IMR-90 (cell line): ENCODE results near the gene CARD14. TPM values are rescaled to one million over a fixed set of nuclear protein-coding genes. Genes with fewer than 3 reads are reported as not detected.

Experiments used
- ATAC-seq: fragments of 200-7000 bp; cut with Tn5 transposase; 2 replicates; pipeline ENCODE4 v1.9.1; 2020; ENCODE audit warnings: low read depth, mild to moderate bottlenecking, moderate library complexity
- BruUV-seq: library from RNA; stranded (reverse); fragments of 400-500 nt; replicated peaks from 2 replicates; lab custom pipeline; 2021; lab: Mats Ljungman, UMichigan
- CTCF ChIA-PET: fragments of 300-600 bp; formaldehyde crosslinking; extraction: SDS; loops from one replicate; lab custom pipeline; 2021; ENCODE audit warnings: antibody characterized with exemption; lab: Yijun Ruan, JAX
- POLR2A ChIA-PET: fragments of 300-600 bp; sonication (Branson Sonifier 250); formaldehyde crosslinking; loops from one replicate; lab custom pipeline; 2022; ENCODE audit warnings: antibody characterized with exemption; ENCODE audit not compliant: unreplicated experiment; lab: Charles Lee
- DNase-seq: peaks from one replicate; pipeline ENCODE4 v3.0.0; 2013
- H2AFZ ChIP-seq: replicated peaks from 2 replicates; pipeline ENCODE3; 2013; ENCODE audit warnings: low read length, mild to moderate bottlenecking; ENCODE audit not compliant: poor library complexity
- H2AK5ac ChIP-seq: 2 replicates; pipeline ENCODE4 v1.6.1; 2013; ENCODE audit warnings: low read depth, low read length, inconsistent platforms
- H2AK9ac ChIP-seq: replicated peaks from 2 replicates; pipeline ENCODE3; 2013; ENCODE audit warnings: mild to moderate bottlenecking, low read depth, low read length, moderate library complexity; ENCODE audit not compliant: poor library complexity
- H2BK120ac ChIP-seq: 2 replicates; pipeline ENCODE4 v1.6.1; 2013; ENCODE audit warnings: low read depth, low read length, inconsistent platforms
- H2BK15ac ChIP-seq: 3 replicates; pipeline ENCODE4 v1.6.1; 2013; ENCODE audit warnings: low read depth, low read length, inconsistent platforms
- H2BK20ac ChIP-seq: 2 replicates; pipeline ENCODE4 v1.6.1; 2013; ENCODE audit warnings: low read depth, mild to moderate bottlenecking, inconsistent platforms, low read length, moderate library complexity
- H2BK5ac ChIP-seq: 2 replicates; pipeline ENCODE4 v1.6.1; 2013; ENCODE audit warnings: mild to moderate bottlenecking, low read depth, low read length, inconsistent platforms; ENCODE audit not compliant: poor library complexity, severe bottlenecking
- H3K14ac ChIP-seq: replicated peaks from 2 replicates; pipeline ENCODE4 v1.6.1; 2013; ENCODE audit warnings: low read depth, low read length, inconsistent platforms
- H3K18ac ChIP-seq: 2 replicates; pipeline ENCODE4 v1.6.1; 2013; ENCODE audit warnings: low read depth, low read length, control low read depth
- H3K23ac ChIP-seq: 2 replicates; pipeline ENCODE4 v1.6.1; 2013; ENCODE audit warnings: low read depth, low read length, inconsistent platforms
- H3K27ac ChIP-seq: 2 replicates; pipeline ENCODE4 v1.5.1; 2013; ENCODE audit warnings: mild to moderate bottlenecking, control low read depth, low read length; ENCODE audit not compliant: insufficient read depth
- H3K27me3 ChIP-seq: 2 replicates; pipeline ENCODE4 v1.6.1; 2013; ENCODE audit warnings: low read length; ENCODE audit not compliant: control insufficient read depth, insufficient read depth
- H3K36me3 ChIP-seq: 2 replicates; pipeline ENCODE4 v1.6.1; 2013; ENCODE audit warnings: low read length, mixed read lengths; ENCODE audit not compliant: control insufficient read depth, insufficient read depth
- H3K4ac ChIP-seq: 2 replicates; pipeline ENCODE4 v1.6.1; 2013; ENCODE audit warnings: low read depth, low read length, inconsistent platforms
- H3K4me1 ChIP-seq: 2 replicates; pipeline ENCODE4 v1.6.1; 2013; ENCODE audit warnings: low read length, mixed read lengths; ENCODE audit not compliant: control insufficient read depth, insufficient read depth
- H3K4me2 ChIP-seq: 2 replicates; pipeline ENCODE4 v1.6.1; 2013; ENCODE audit warnings: low read depth, mild to moderate bottlenecking, control low read depth, low read length, moderate library complexity
- H3K4me3 ChIP-seq: 2 replicates; pipeline ENCODE4 v1.5.1; 2013; ENCODE audit warnings: low read depth, mild to moderate bottlenecking, control low read depth, low read length, moderate library complexity; ENCODE audit not compliant: insufficient read depth
- H3K56ac ChIP-seq: 2 replicates; pipeline ENCODE4 v1.6.1; 2013; ENCODE audit warnings: low read length, inconsistent platforms; ENCODE audit not compliant: insufficient read depth; ENCODE audit errors: extremely low read depth
- H3K79me1 ChIP-seq, 2 experiments: 2 replicates each; pipeline ENCODE4 v1.6.1; 2013; ENCODE audit warnings: low read length in 2 of 2, inconsistent platforms in 1 of 2, low read depth in 1 of 2
- H3K9ac ChIP-seq: 2 replicates; pipeline ENCODE4 v1.6.1; 2013; ENCODE audit warnings: low read depth, low read length, control low read depth
- H3K9me1 ChIP-seq: 2 replicates; pipeline ENCODE4 v1.6.1; 2013; ENCODE audit warnings: low read length, inconsistent platforms; ENCODE audit not compliant: insufficient read depth
- H3K9me3 ChIP-seq: 2 replicates; pipeline ENCODE4 v1.6.1; 2013; ENCODE audit warnings: low read length; ENCODE audit not compliant: control insufficient read depth, insufficient read depth
- H4K20me1 ChIP-seq: 2 replicates; pipeline ENCODE4 v1.6.1; 2013; ENCODE audit warnings: low read length, inconsistent platforms; ENCODE audit not compliant: insufficient read depth
- H4K5ac ChIP-seq: 2 replicates; pipeline ENCODE4 v1.6.1; 2013; ENCODE audit warnings: mild to moderate bottlenecking, low read depth, low read length, control low read depth
- H4K8ac ChIP-seq, 2 experiments: 2 replicates each; pipeline ENCODE4 v1.6.1; 2013; ENCODE audit warnings: low read depth in 2 of 2, low read length in 2 of 2, control low read depth in 1 of 2, inconsistent platforms in 1 of 2
- H4K91ac ChIP-seq: 2 replicates; pipeline ENCODE4 v1.6.1; 2013; ENCODE audit warnings: low read depth, low read length, inconsistent platforms; ENCODE audit not compliant: insufficient read depth
- BHLHE40 ChIP-seq: fragments of 150-350 bp; IDR thresholded peaks from 2 replicates; pipeline ENCODE4 v1.6.1; 2016; ENCODE audit warnings: mild to moderate bottlenecking, low read depth, low read length
- CEBPB ChIP-seq: IDR thresholded peaks from 2 replicates; pipeline ENCODE4 v1.6.1; 2012; ENCODE audit warnings: low read depth, low read length, improper control_type of control experiment
- CHD1 ChIP-seq: IDR thresholded peaks from 2 replicates; pipeline ENCODE4 v1.6.1; 2012; ENCODE audit warnings: low read depth, low read length, improper control_type of control experiment
- CTCF ChIP-seq: conservative IDR thresholded peaks from 2 replicates; pipeline ENCODE4 v1.5.1; 2012; ENCODE audit warnings: mild to moderate bottlenecking, low read depth, low read length, improper control_type of control experiment
- ELK1 ChIP-seq: fragments of 150-350 bp; IDR thresholded peaks from 2 replicates; pipeline ENCODE4 v1.6.1; 2016; ENCODE audit warnings: low read depth, mild to moderate bottlenecking, low read length, moderate library complexity, borderline replicate concordance
- FOS ChIP-seq: fragments of 150-350 bp; IDR thresholded peaks from 2 replicates; pipeline ENCODE4 v1.6.1; 2016; ENCODE audit warnings: low read depth, low read length
- MAFK ChIP-seq: IDR thresholded peaks from 2 replicates; pipeline ENCODE4 v1.6.1; 2012; ENCODE audit warnings: low read depth, low read length, improper control_type of control experiment
- MAZ ChIP-seq: IDR thresholded peaks from 2 replicates; pipeline ENCODE4 v1.6.1; 2012; ENCODE audit warnings: low read depth, mild to moderate bottlenecking, low read length, improper control_type of control experiment, moderate library complexity, borderline replicate concordance
- MXI1 ChIP-seq: IDR thresholded peaks from 2 replicates; pipeline ENCODE4 v1.6.1; 2012; ENCODE audit warnings: low read depth, mild to moderate bottlenecking, low read length, moderate library complexity, borderline replicate concordance
- NFE2L2 ChIP-seq: fragments of 150-350 bp; IDR thresholded peaks from 2 replicates; pipeline ENCODE4 v1.6.1; 2016; ENCODE audit warnings: low read depth, mild to moderate bottlenecking, low read length
- POLR2A ChIP-seq: IDR thresholded peaks from 2 replicates; pipeline ENCODE4 v1.6.1; 2012; ENCODE audit warnings: mild to moderate bottlenecking, low read depth, low read length
- RAD21 ChIP-seq: IDR thresholded peaks from 2 replicates; pipeline ENCODE4 v1.6.1; 2012; ENCODE audit warnings: low read length, improper control_type of control experiment
- RCOR1 ChIP-seq: IDR thresholded peaks from 2 replicates; pipeline ENCODE4 v1.6.1; 2012; ENCODE audit warnings: mild to moderate bottlenecking, low read length, improper control_type of control experiment; ENCODE audit not compliant: insufficient replicate concordance
- RFX5 ChIP-seq: IDR thresholded peaks from 2 replicates; pipeline ENCODE4 v1.8.0; 2012; ENCODE audit warnings: low read depth, mild to moderate bottlenecking, low read length, moderate library complexity
- USF2 ChIP-seq: fragments of 150-350 bp; IDR thresholded peaks from 2 replicates; pipeline ENCODE4 v1.6.1; 2017; ENCODE audit warnings: mild to moderate bottlenecking, antibody characterized with exemption, low read length, low read depth
- WGBS, 2 experiments: methylation state at CpG; one replicate each; pipeline versions ENCODE4 v1.1.5 to v1.1.7; 2013; ENCODE audit warnings: missing lambda C conversion rate in 2 of 2; ENCODE audit not compliant: insufficient read length in 1 of 2; ENCODE audit errors: extremely low coverage in 2 of 2; 5-methylcytosine and 5-hydroxymethylcytosine counted together
- dilution Hi-C: fragments of 300-500 bp; cut with HindIII; formaldehyde crosslinking; loops from one replicate; pipeline ENCODE4 v1.14.3; 2018; ENCODE audit warnings: low sequenced_read_pairs; ENCODE audit not compliant: unreplicated experiment
- in situ Hi-C: fragments of 300-500 bp; cut with MboI; formaldehyde crosslinking; loops from 3 replicates; pipeline ENCODE4 v1.14.3; 2019; ENCODE audit warnings: low sequenced_read_pairs, inconsistent platforms, mixed read lengths
- intact Hi-C: fragments of 100-400 bp; cut with micrococcal nuclease; formaldehyde crosslinking; loops from 2 replicates; pipeline ENCODE4 v1.10.0; 2022
- polyA plus RNA-seq, 3 experiments: library from polyadenylated mRNA; depleted of rRNA; stranded (reverse); fragments of >200 nt; gene quantifications; 2 replicates each; pipeline ENCODE4 v1.2.3, GENCODE V29; 2012; ENCODE audit warnings: low replicate concordance in 1 of 3
- total RNA-seq: library from RNA; depleted of rRNA; stranded (reverse); fragments of >200 nt; gene quantifications from 2 replicates; pipeline ENCODE4 v1.2.3, GENCODE V29; 2012

Gene CARD14
- total and polyA plus RNA-seq, 2 of the 4 experiments (the other 2 are of a cell fraction) = not detected

GRCh38 chr17:80152081-80152702, 17.6 kb upstream of the CARD14 start:
- Histone ChIP-seq H4K20me1 (no peaks in the 10 kb centered on the region), H3K4me1 (peaks cover 10% of the 10 kb centered on the region), H3K36me3 (no peaks in the 10 kb centered on the region), H4K5ac (no peak overlapping the region), H3K27me3 (no peaks in the 10 kb centered on the region), H3K4me2 (no peak overlapping the region), H4K8ac (peak overlapping the region in 1 of 2 experiments; percentile 39; a peak in 2 of 4 replicates), H2AK9ac (peak overlapping the region; percentile 51), H3K9ac (no peak overlapping the region), H3K23ac (no peak overlapping the region), H2BK15ac (no peak overlapping the region), H2BK5ac (peak overlapping the region; percentile 47), H3K79me1 (peaks cover 12 to 40% of the 10 kb centered on the region in 2 experiments; a peak in 3 of 4 replicates), H4K91ac (no peak overlapping the region), H2AFZ (no peak overlapping the region), H3K18ac (no peak overlapping the region), H3K4me3 (no peak overlapping the region), H3K56ac (no peak overlapping the region), H3K9me3 (peaks cover 2% of the 10 kb centered on the region; the same call in 1 of the 2 replicates), H3K14ac (0 out of 2 replicates have a peak overlapping the region, but pooled peaks have one; percentile 37), H3K9me1 (no peaks in the 10 kb centered on the region; the same call in 1 of the 2 replicates), H2AK5ac (peak overlapping the region; percentile 40), H3K27ac (peak overlapping the region; percentile 8; the same call in 1 of the 2 replicates), H2BK120ac (no peak overlapping the region), H2BK20ac (no peak overlapping the region), H3K4ac (peak overlapping the region; percentile 19; the same call in 1 of the 2 replicates)
- BruUV-seq = no TSS peak
- WGBS, 2 experiments = 78% methylated on average over 6 of the region's 11 CpGs; no CpG with 5 or more reads in 1 of the 2 experiments
- ATAC-seq (no peak), DNase-seq (peak; percentile 69)
- intact Hi-C loops (no loop called here), in situ Hi-C loops (no loop called here), dilution Hi-C loops (no loop called here)
- ChIA-PET POLR2A (no interaction called here), CTCF (no interaction called here)
- no peak for TF ChIP-seq MAZ
- no peak for TF ChIP-seq CTCF
- no peak for TF ChIP-seq BHLHE40
- no peak for TF ChIP-seq RFX5
- TF ChIP-seq RCOR1 = no peak
- no peak for TF ChIP-seq USF2
- no peak for TF ChIP-seq RAD21
- TF ChIP-seq NFE2L2 = no peak
- TF ChIP-seq MAFK = no peak
- no peak for TF ChIP-seq CHD1
- no peak for TF ChIP-seq POLR2A
- TF ChIP-seq CEBPB = no peak
- no peak for TF ChIP-seq FOS
- no peak for TF ChIP-seq MXI1
- no peak for TF ChIP-seq ELK1
